C4-2B (cell line): Measurements from ENCODE around the gene NDFIP1.

ENCODE experiments used
- ZFX ChIP-seq: fragments of 450-650 bp; IDR thresholded peaks from 2 replicates; pipeline ENCODE4 v1.6.1; 2017
- TF ChIP-seq, protein P1 (sequence below): fragments of 450-650 bp; conservative IDR thresholded peaks from 2 replicates; pipeline ENCODE4 v1.5.1; 2017; ENCODE audit warnings: mild to moderate bottlenecking

DNA sequence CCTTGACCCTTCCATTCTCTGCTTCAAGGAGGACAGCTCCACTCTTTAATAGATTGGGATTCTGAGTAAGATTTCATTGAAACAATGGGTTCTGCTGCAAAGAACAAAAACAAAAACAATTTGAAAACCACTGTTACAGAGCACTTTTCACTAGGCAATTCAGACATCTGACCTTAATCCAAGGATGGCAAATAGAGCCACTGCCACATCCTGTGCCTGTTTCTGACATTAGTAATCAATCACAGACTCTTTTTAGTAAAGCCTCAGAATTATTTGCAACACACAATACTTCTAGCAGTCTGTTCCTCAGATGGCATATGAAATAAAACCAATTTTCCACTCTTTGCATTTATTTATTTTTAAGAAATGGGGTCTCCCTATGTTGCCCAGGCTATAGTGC, 37.8 kb upstream of the NDFIP1 start:
- TF ChIP-seq, protein P1, sequence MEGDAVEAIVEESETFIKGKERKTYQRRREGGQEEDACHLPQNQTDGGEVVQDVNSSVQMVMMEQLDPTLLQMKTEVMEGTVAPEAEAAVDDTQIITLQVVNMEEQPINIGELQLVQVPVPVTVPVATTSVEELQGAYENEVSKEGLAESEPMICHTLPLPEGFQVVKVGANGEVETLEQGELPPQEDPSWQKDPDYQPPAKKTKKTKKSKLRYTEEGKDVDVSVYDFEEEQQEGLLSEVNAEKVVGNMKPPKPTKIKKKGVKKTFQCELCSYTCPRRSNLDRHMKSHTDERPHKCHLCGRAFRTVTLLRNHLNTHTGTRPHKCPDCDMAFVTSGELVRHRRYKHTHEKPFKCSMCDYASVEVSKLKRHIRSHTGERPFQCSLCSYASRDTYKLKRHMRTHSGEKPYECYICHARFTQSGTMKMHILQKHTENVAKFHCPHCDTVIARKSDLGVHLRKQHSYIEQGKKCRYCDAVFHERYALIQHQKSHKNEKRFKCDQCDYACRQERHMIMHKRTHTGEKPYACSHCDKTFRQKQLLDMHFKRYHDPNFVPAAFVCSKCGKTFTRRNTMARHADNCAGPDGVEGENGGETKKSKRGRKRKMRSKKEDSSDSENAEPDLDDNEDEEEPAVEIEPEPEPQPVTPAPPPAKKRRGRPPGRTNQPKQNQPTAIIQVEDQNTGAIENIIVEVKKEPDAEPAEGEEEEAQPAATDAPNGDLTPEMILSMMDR, result no peak
- TF ChIP-seq ZFX, result no peak
